Natural killer cell (primary cell): ENCODE results near the gene MLN. TPM values are rescaled to one million over a fixed set of nuclear protein-coding genes. Genes with fewer than 3 reads are reported as not detected.

Experiments
- ATAC-seq, 3 donors: fragments of 150-1000 bp in 2 of 3; fragments of 200-7000 bp in 1 of 3; cut with Tn5 transposase; 1 replicate in 1 of 3; 2 replicates in 2 of 3; pipeline ENCODE4 v1.10.0; 2021; ENCODE audit warnings: mild to moderate bottlenecking in 2 of 3, moderate library complexity in 2 of 3
- DNase-seq, 2 donors: peaks; one replicate each; pipeline versions ENCODE4 v3.0.0 to v3.0.0-alpha.2; 2013 to 2021; ENCODE audit warnings: mixed read lengths in 1 of 2
- H3K27ac ChIP-seq: one replicate; pipeline ENCODE4 v1.5.1; 2013; ENCODE audit warnings: mild to moderate bottlenecking, low read length
- H3K27me3 ChIP-seq: one replicate; pipeline ENCODE4 v1.6.1; 2013; ENCODE audit warnings: low read length; ENCODE audit not compliant: control insufficient read depth, insufficient read depth
- H3K36me3 ChIP-seq: one replicate; pipeline ENCODE4 v1.6.1; 2013; ENCODE audit warnings: low read length; ENCODE audit not compliant: control insufficient read depth, insufficient read depth
- H3K4me1 ChIP-seq: one replicate; pipeline ENCODE4 v1.6.1; 2013; ENCODE audit warnings: low read length; ENCODE audit not compliant: control insufficient read depth, insufficient read depth
- H3K4me3 ChIP-seq: one replicate; pipeline ENCODE4 v1.5.1; 2013; ENCODE audit warnings: low read length
- H3K9me3 ChIP-seq: one replicate; pipeline ENCODE4 v1.6.1; 2013; ENCODE audit warnings: low read length; ENCODE audit not compliant: control insufficient read depth, insufficient read depth
- H3K27ac Mint-ChIP-seq, 2 donors: one replicate each; pipeline ENCODE4 v1.8.0; 2022; ENCODE audit warnings: mild to moderate bottlenecking in 2 of 2, mixed read lengths in 2 of 2, moderate library complexity in 1 of 2
- H3K27me3 Mint-ChIP-seq, 2 donors: one replicate each; pipeline ENCODE4 v1.8.0; 2022; ENCODE audit warnings: low read depth in 2 of 2, mixed read lengths in 2 of 2
- H3K36me3 Mint-ChIP-seq: one replicate; pipeline ENCODE4 v1.8.0; 2022; ENCODE audit warnings: mixed read lengths
- H3K4me1 Mint-ChIP-seq, 2 donors: one replicate each; pipeline ENCODE4 v1.8.0; 2022; ENCODE audit warnings: mixed read lengths in 2 of 2
- H3K4me3 Mint-ChIP-seq: one replicate; pipeline ENCODE4 v1.8.0; 2022; ENCODE audit warnings: mild to moderate bottlenecking, moderate library complexity, mixed read lengths
- H3K9me3 Mint-ChIP-seq, 2 donors: one replicate each; pipeline ENCODE4 v1.8.0; 2022; ENCODE audit warnings: mixed read lengths in 2 of 2
- WGBS: methylation state at CpG from one replicate; pipeline ENCODE4 v1.1.7; 2013; ENCODE audit warnings: missing lambda C conversion rate; ENCODE audit not compliant: insufficient coverage; 5-methylcytosine and 5-hydroxymethylcytosine counted together
- intact Hi-C: fragments of 100-400 bp; cut with micrococcal nuclease; formaldehyde crosslinking; loops from one replicate; pipeline ENCODE4 v1.14.2; 2022
- total RNA-seq, 4 donors: library from RNA; stranded (reverse); fragments of 120-200 nt in 1 of 4; gene quantifications; one replicate each; pipeline versions ENCODE4 v1.2.3 to v1.2.4, GENCODE V29; 2013 to 2022
- TF ChIP-seq, protein P1 (sequence below): fragments of 200-600 bp; IDR thresholded peaks from one replicate; pipeline ENCODE4 v1.8.0; 2022; ENCODE audit warnings: antibody characterized with exemption

MLN gene
- total RNA-seq, 3 donors from 2014 or later (not counting 1 experiment from before 2014, with no cell fraction given), result not detected

- Mint-ChIP-seq H3K4me1 (peaks cover 5% of the 10 kb centered on the region in 2 donors), H3K9me3 (no peaks in the 10 kb centered on the region), H3K4me3 (no peak overlapping the region), H3K27ac (no peak overlapping the region), H3K27me3 (peaks cover 7 to 12% of the 10 kb centered on the region in 2 donors), H3K36me3 (no peaks in the 10 kb centered on the region)
- no peaks in the 10 kb centered on the region for H3K4me1 ChIP-seq
- intact Hi-C loops, result no loop called here
- TF ChIP-seq, protein P1, sequence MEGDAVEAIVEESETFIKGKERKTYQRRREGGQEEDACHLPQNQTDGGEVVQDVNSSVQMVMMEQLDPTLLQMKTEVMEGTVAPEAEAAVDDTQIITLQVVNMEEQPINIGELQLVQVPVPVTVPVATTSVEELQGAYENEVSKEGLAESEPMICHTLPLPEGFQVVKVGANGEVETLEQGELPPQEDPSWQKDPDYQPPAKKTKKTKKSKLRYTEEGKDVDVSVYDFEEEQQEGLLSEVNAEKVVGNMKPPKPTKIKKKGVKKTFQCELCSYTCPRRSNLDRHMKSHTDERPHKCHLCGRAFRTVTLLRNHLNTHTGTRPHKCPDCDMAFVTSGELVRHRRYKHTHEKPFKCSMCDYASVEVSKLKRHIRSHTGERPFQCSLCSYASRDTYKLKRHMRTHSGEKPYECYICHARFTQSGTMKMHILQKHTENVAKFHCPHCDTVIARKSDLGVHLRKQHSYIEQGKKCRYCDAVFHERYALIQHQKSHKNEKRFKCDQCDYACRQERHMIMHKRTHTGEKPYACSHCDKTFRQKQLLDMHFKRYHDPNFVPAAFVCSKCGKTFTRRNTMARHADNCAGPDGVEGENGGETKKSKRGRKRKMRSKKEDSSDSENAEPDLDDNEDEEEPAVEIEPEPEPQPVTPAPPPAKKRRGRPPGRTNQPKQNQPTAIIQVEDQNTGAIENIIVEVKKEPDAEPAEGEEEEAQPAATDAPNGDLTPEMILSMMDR, result no peak
- no peaks in the 10 kb centered on the region for H3K36me3 ChIP-seq
- no peak overlapping the region for H3K4me3 ChIP-seq
- H3K27ac ChIP-seq, result no peak overlapping the region
- WGBS, result 53% methylated on average over 12 of the region's 14 CpGs
- no peaks in the 10 kb centered on the region for H3K9me3 ChIP-seq
- ATAC-seq, result no peak
- no peaks in the 10 kb centered on the region for H3K27me3 ChIP-seq
- DNase-seq, result no peak
Measured at GRCh38 chr6:33746036-33746600, 57.7 kb downstream of the MLN start.

DNA sequence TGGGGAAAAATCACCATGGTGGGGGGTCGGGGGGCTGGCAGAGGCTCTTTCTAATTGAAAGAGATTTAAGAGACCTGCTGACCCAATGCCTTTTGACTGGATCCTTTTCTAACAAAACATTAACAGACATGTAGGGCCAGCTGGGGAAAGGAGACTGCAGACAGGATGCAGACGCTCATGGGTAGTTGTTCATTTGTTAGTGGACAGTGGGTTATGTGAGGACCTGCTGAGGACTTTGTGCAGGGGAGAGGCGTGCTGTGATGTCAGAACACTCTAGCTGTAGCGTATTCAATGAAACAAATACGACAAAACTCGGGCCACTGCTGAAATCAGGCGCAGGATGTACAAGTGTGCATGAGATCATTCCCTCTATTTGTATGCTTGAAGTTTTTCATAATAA is 58.3 kb downstream of the MLN start:
- Histone ChIP-seq H3K4me1 (no peaks in the 10 kb centered on the region), H3K4me3 (no peak overlapping the region), H3K36me3 (no peaks in the 10 kb centered on the region), H3K27me3 (no peaks in the 10 kb centered on the region), H3K27ac (no peak overlapping the region), H3K9me3 (no peaks in the 10 kb centered on the region)
- H3K27me3 Mint-ChIP-seq, result peaks cover 7 to 12% of the 10 kb centered on the region in 2 donors
- DNase-seq (no peak), ATAC-seq (no peak)
- intact Hi-C loops, result no loop called here
- H3K36me3 Mint-ChIP-seq, result no peaks in the 10 kb centered on the region
- H3K27ac Mint-ChIP-seq, result no peak overlapping the region
- WGBS, result 88% methylated on average over 7 of the region's 7 CpGs
- H3K4me1 Mint-ChIP-seq, result peaks cover 5% of the 10 kb centered on the region in 2 donors
- H3K4me3 Mint-ChIP-seq, result no peak overlapping the region
- no peaks in the 10 kb centered on the region for H3K9me3 Mint-ChIP-seq
- TF ChIP-seq, protein P1, result no peak

DNA sequence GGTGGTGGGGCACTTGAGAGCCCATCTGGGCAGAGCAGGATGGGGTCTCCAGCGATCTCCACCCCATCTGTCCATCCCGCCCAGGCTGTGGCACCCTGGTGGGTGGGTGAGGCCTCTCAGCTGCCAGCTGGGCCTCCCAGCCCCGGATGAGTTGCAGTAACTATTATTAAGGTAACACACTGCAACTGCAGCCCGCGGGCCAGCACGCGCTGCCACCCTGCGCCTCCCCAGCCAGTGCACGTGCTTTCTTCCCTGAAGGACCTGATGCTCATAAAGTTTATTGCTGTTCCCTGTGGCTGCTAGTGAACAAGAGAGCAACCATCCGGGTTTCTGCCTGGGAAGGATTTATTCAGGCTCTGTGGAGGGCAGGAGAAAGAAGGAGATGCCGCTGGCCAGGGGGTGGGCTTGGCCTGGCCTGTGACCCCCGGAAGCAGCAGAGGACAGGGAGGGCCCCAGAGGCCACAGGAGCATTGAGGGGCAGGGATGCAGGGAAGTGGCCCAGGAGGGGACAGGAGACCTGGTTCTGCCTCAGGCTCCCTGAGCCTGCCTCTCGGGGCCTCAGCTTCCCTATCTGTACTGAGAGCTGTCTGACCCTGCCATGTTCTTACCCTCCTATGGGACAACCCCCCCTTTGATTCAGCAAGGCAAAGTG is 58.8 kb downstream of the MLN start:
- DNase-seq, result no peak
- Histone ChIP-seq H3K36me3 (no peaks in the 10 kb centered on the region), H3K27ac (no peak overlapping the region), H3K9me3 (no peaks in the 10 kb centered on the region), H3K27me3 (no peaks in the 10 kb centered on the region), H3K4me1 (no peaks in the 10 kb centered on the region), H3K4me3 (no peak overlapping the region)
- Mint-ChIP-seq H3K4me1 (peaks cover 5% of the 10 kb centered on the region in 2 donors), H3K27ac (no peak overlapping the region), H3K4me3 (no peak overlapping the region), H3K36me3 (no peaks in the 10 kb centered on the region), H3K27me3 (peaks cover 7 to 12% of the 10 kb centered on the region in 2 donors), H3K9me3 (no peaks in the 10 kb centered on the region)
- intact Hi-C loops, result loop anchor here (1.0 kb wide), 3 partner anchors 160 to 409 kb away; no protein-coding TSS in a partner anchor
- ATAC-seq, result no peak
- TF ChIP-seq, protein P1, result no peak
- WGBS, result 79% methylated on average over 13 of the region's 13 CpGs

Other genes starting within 250 kb of the MLN start
- 10 to 100 TPM; 36.3 to 49.8 (median 40.7) TPM for gene BAK1, start 223.7 kb downstream of the MLN start, total RNA-seq
- gene ITPR3, start 182.7 kb downstream of the MLN start, total RNA-seq, result 10 to 100 TPM; 45.5 to 66.7 (median 46.0) TPM
- 10 to 100 TPM; 15.8 to 19.6 (median 16.5) TPM for gene UQCC2, start 92.3 kb downstream of the MLN start, total RNA-seq
- not detected for gene IP6K3, start 57.1 kb downstream of the MLN start, total RNA-seq
- gene LEMD2, start 14.9 kb downstream of the MLN start, total RNA-seq, result 100 to 1,000 TPM; 109 to 133 (median 121) TPM